Measurements from ENCODE around the gene C1orf167. TPM values are rescaled to one million over a fixed set of nuclear protein-coding genes. Genes with fewer than 3 reads are reported as not detected.

The C1orf167 gene
- total RNA-seq, 1 donor from 2014 or later, result not detected

DNA sequence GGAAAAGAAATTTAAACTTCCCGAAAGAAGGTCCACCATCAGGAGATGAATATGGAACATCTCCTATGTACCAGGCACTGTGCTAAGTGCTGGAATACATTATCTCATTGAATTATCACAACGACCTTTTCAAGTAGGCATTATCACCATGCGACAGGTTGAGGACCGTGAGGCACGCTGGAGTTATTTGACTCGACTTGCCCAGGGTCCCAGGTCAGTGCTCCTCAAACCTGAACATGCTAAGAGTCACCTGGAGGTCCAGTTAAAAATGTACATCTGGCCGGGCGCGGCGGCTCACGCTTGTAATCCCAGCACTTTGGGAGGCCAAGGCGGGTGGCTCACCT, 42.0 kb upstream of the C1orf167 start:
- Mint-ChIP-seq H3K4me1 (ENCODE audit: low read depth) (peaks cover 6% of the 10 kb centered on the region), H3K36me3 (ENCODE audit: low read depth) (no peaks in the 10 kb centered on the region), H3K9me3 (ENCODE audit: low read depth) (no peaks in the 10 kb centered on the region), H3K27ac (ENCODE audit: unreplicated experiment) (no peak overlapping the region), H3K27me3 (ENCODE audit: low read depth) (peaks cover 20% of the 10 kb centered on the region), H3K4me3 (ENCODE audit: unreplicated experiment) (no peak overlapping the region)
- TF ChIP-seq, protein P1, sequence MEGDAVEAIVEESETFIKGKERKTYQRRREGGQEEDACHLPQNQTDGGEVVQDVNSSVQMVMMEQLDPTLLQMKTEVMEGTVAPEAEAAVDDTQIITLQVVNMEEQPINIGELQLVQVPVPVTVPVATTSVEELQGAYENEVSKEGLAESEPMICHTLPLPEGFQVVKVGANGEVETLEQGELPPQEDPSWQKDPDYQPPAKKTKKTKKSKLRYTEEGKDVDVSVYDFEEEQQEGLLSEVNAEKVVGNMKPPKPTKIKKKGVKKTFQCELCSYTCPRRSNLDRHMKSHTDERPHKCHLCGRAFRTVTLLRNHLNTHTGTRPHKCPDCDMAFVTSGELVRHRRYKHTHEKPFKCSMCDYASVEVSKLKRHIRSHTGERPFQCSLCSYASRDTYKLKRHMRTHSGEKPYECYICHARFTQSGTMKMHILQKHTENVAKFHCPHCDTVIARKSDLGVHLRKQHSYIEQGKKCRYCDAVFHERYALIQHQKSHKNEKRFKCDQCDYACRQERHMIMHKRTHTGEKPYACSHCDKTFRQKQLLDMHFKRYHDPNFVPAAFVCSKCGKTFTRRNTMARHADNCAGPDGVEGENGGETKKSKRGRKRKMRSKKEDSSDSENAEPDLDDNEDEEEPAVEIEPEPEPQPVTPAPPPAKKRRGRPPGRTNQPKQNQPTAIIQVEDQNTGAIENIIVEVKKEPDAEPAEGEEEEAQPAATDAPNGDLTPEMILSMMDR (IDR thresholded peaks at IDR 0.05), result peak; percentile 66
- DNase-seq (ENCODE audit: low spot score), result no peak

DNA sequence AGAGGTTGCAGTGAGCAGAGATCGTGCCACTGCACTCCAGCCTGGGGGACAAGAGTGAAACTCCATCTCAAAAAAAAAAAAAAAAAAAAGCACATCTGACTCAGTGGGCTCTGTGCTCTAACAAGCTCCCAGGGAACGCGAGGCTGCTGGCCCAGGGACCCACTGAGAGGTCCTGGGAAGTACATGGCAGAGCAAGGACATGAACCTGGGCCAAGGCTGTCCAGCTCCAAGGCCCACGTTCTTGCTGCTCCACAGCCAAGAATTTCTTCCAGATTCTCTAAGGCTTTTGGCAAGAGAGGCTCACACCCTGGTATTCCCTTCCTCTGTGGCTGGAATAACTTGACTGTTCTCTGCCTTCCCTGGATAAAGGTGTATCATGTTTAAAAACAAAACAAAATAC, 41.5 kb upstream of the C1orf167 start:
- H3K9me3 Mint-ChIP-seq (ENCODE audit: low read depth), result no peaks in the 10 kb centered on the region
- DNase-seq (ENCODE audit: low spot score), result no peak
- H3K27me3 Mint-ChIP-seq (ENCODE audit: low read depth), result peaks cover 15% of the 10 kb centered on the region
- H3K27ac Mint-ChIP-seq (ENCODE audit: unreplicated experiment), result no peak overlapping the region
- TF ChIP-seq, protein P1 (IDR thresholded peaks at IDR 0.05), result no peak
- H3K36me3 Mint-ChIP-seq (ENCODE audit: low read depth), result no peaks in the 10 kb centered on the region
- H3K4me1 Mint-ChIP-seq (ENCODE audit: low read depth), result peaks cover 6% of the 10 kb centered on the region
- H3K4me3 Mint-ChIP-seq (ENCODE audit: unreplicated experiment), result no peak overlapping the region

DNA sequence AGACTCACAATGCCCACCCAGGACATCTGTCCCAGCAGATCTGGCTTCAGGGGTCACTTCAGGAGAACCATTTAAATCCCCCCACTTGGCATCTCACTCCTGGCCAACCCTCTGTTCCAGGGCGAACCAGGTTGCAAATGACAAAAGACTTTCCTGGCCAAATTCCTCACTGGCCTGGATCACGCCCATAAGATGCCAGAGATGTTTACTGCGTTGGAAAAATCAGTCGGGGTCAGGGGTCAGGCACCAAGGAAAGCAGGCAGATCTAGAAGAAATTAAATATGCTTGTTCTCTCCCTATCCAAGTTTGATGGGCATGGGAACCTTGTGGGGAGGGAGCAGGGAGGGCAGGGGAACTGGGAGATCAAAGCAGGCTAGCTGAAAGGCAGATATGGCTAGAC, 40.7 kb upstream of the C1orf167 start:
- DNase-seq (ENCODE audit: low spot score), result no peak
- H3K27ac Mint-ChIP-seq (ENCODE audit: unreplicated experiment), result no peak overlapping the region
- H3K36me3 Mint-ChIP-seq (ENCODE audit: low read depth), result no peaks in the 10 kb centered on the region
- H3K27me3 Mint-ChIP-seq (ENCODE audit: low read depth), result peaks cover 7% of the 10 kb centered on the region
- no peak overlapping the region for H3K4me3 Mint-ChIP-seq (ENCODE audit: unreplicated experiment)
- no peaks in the 10 kb centered on the region for H3K9me3 Mint-ChIP-seq (ENCODE audit: low read depth)
- TF ChIP-seq, protein P1 (IDR thresholded peaks at IDR 0.05), result no peak
- H3K4me1 Mint-ChIP-seq (ENCODE audit: low read depth), result peaks cover 6% of the 10 kb centered on the region

DNA sequence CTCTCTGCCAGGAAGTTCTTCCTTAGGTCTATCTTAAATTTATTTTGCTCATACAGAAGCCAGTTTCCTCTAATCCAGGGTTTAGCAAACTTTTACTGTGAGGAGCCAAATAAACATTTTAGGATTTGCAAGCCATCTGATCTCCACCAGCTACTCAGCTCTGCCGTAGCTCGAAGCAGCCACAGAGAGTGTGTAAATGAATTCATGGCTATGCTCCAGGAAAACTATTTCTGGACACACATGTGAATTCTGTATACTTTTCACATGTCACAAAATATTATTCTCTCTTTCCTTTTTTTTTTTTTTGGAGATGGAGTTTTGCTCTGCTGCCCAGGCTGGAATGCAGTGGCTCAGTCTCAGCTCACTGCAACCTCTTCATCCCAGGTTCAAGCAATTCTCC, 39.5 kb upstream of the C1orf167 start:
- peaks cover 6% of the 10 kb centered on the region for H3K4me1 Mint-ChIP-seq (ENCODE audit: low read depth)
- H3K27ac Mint-ChIP-seq (ENCODE audit: unreplicated experiment), result no peak overlapping the region
- TF ChIP-seq, protein P1 (IDR thresholded peaks at IDR 0.05), result no peak
- peaks cover 7% of the 10 kb centered on the region for H3K27me3 Mint-ChIP-seq (ENCODE audit: low read depth)
- DNase-seq (ENCODE audit: low spot score), result no peak
- no peaks in the 10 kb centered on the region for H3K36me3 Mint-ChIP-seq (ENCODE audit: low read depth)
- H3K4me3 Mint-ChIP-seq (ENCODE audit: unreplicated experiment), result no peak overlapping the region
- no peaks in the 10 kb centered on the region for H3K9me3 Mint-ChIP-seq (ENCODE audit: low read depth)

DNA sequence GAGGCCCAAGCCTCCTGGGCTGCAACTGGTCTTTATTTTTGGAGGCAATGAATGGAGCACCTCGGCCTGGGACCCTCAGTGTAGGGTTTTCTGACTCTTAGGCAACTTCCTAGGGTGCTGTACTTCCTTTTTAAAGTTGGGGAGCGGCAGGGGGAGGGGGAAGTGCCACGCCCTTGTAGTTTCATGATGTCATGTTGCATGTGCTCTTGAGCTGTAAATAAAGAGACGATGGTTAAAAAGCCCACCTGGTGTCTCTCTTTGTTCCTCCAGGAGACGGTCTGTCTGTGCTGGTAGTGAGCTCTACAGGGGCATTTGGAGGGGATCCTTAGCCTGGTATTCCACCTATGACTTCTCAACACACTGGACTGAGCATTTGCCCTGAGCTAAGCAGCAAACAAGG, 36.4 kb upstream of the C1orf167 start:
- H3K27ac Mint-ChIP-seq (ENCODE audit: unreplicated experiment), result no peak overlapping the region
- H3K27me3 Mint-ChIP-seq (ENCODE audit: low read depth), result peaks cover 5% of the 10 kb centered on the region
- TF ChIP-seq, protein P1 (IDR thresholded peaks at IDR 0.05), result no peak
- H3K4me3 Mint-ChIP-seq (ENCODE audit: unreplicated experiment), result no peak overlapping the region
- peaks cover 10% of the 10 kb centered on the region for H3K4me1 Mint-ChIP-seq (ENCODE audit: low read depth)
- H3K9me3 Mint-ChIP-seq (ENCODE audit: low read depth), result no peaks in the 10 kb centered on the region
- no peaks in the 10 kb centered on the region for H3K36me3 Mint-ChIP-seq (ENCODE audit: low read depth)
- DNase-seq (ENCODE audit: low spot score), result no peak
